ENCODE data around the gene TNRC6B. TPM values are rescaled to one million over a fixed set of nuclear protein-coding genes. Genes with fewer than 3 reads are reported as not detected.

The TNRC6B gene
- polyA plus RNA-seq, 1 donor (not counting 4 experiments of a cell fraction or from before 2014, with no cell fraction given) = 5.6 TPM

GRCh38 chr22:40237241-40237640, 59.5 kb downstream of the TNRC6B start:
- Histone ChIP-seq H4K20me1 (ENCODE audit: control insufficient read depth, extremely low read depth, insufficient read depth, low read length) (no peaks in the 10 kb centered on the region), H3K36me3 (ENCODE audit: control insufficient read depth in 2 of 2, extremely low read depth in 1 of 2, insufficient read depth in 2 of 2, low read length in 2 of 2) (peaks cover 3 to 5% of the 10 kb centered on the region in 2 experiments), H3K4me1 (ENCODE audit: control insufficient read depth, extremely low read depth, insufficient read depth, low read length) (peaks cover 59% of the 10 kb centered on the region), H3K9ac (ENCODE audit: control insufficient read depth, extremely low read depth, insufficient read depth, low read length) (no peak overlapping the region), H3K9me3 (ENCODE audit: control insufficient read depth, low read depth, low read length) (no peaks in the 10 kb centered on the region), H3K4me3 (ENCODE audit: control insufficient read depth in 2 of 3, extremely low read depth in 1 of 3, insufficient read depth in 2 of 3, low read depth in 1 of 3, low read length in 3 of 3) (no peak overlapping the region), H3K9me1 (ENCODE audit: control insufficient read depth, extremely low read depth, insufficient read depth, low read length) (no peaks in the 10 kb centered on the region), H3K27me3 (ENCODE audit: control insufficient read depth, extremely low read depth, insufficient read depth, low read length) (no peaks in the 10 kb centered on the region), H2AFZ (ENCODE audit: control insufficient read depth, low read length) (no peak overlapping the region), H3K27ac (ENCODE audit: control insufficient read depth, insufficient read depth, low read length) (no peak overlapping the region), H3K4me2 (ENCODE audit: control insufficient read depth, extremely low read depth, insufficient read depth, low read depth, low read length) (no peak overlapping the region), H3K79me2 (ENCODE audit: control insufficient read depth, insufficient read depth, low read length) (peaks cover 29% of the 10 kb centered on the region)
- DNase-seq (ENCODE audit: low read depth, low spot score) (no peak), FAIRE-seq (peak; percentile 36)
- TF ChIP-seq, protein P1, sequence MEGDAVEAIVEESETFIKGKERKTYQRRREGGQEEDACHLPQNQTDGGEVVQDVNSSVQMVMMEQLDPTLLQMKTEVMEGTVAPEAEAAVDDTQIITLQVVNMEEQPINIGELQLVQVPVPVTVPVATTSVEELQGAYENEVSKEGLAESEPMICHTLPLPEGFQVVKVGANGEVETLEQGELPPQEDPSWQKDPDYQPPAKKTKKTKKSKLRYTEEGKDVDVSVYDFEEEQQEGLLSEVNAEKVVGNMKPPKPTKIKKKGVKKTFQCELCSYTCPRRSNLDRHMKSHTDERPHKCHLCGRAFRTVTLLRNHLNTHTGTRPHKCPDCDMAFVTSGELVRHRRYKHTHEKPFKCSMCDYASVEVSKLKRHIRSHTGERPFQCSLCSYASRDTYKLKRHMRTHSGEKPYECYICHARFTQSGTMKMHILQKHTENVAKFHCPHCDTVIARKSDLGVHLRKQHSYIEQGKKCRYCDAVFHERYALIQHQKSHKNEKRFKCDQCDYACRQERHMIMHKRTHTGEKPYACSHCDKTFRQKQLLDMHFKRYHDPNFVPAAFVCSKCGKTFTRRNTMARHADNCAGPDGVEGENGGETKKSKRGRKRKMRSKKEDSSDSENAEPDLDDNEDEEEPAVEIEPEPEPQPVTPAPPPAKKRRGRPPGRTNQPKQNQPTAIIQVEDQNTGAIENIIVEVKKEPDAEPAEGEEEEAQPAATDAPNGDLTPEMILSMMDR (optimal IDR thresholded peaks at IDR 0.05 in 1 of 3, IDR thresholded peaks at IDR 0.05 in 1 of 3, conservative IDR thresholded peaks at IDR 0.05 in 1 of 3; ENCODE audit: extremely low read depth in 1 of 3, insufficient read depth in 2 of 3, low read length in 3 of 3) = no peak
- TF ChIP-seq EZH2 (IDR thresholded peaks at IDR 0.05; ENCODE audit: low read length) = no peak
- dilution Hi-C loops (cut with MboI; ENCODE audit: extremely low pct_ligation_motif_present, low sequenced_read_pairs) = no loop called here

- FAIRE-seq = no peak
- no peak overlapping the region for H3K4me2 ChIP-seq (ENCODE audit: control insufficient read depth, extremely low read depth, insufficient read depth, low read depth, low read length)
- H3K4me1 ChIP-seq (ENCODE audit: control insufficient read depth, extremely low read depth, insufficient read depth, low read length) = peaks cover 59% of the 10 kb centered on the region
These were observed 60.2 kb downstream of the TNRC6B start for GRCh38 chr22:40237788-40238424.

More at GRCh38 chr22:40237788-40238424, 60.2 kb downstream of the TNRC6B start:
- no peak for DNase-seq (ENCODE audit: low read depth, low spot score)
- H3K4me3 ChIP-seq (ENCODE audit: control insufficient read depth in 2 of 3, extremely low read depth in 1 of 3, insufficient read depth in 2 of 3, low read depth in 1 of 3, low read length in 3 of 3) = no peak overlapping the region
- dilution Hi-C loops (cut with MboI; ENCODE audit: extremely low pct_ligation_motif_present, low sequenced_read_pairs) = no loop called here
- no peak for TF ChIP-seq EZH2 (IDR thresholded peaks at IDR 0.05; ENCODE audit: low read length)
- TF ChIP-seq, protein P1 (optimal IDR thresholded peaks at IDR 0.05 in 1 of 3, IDR thresholded peaks at IDR 0.05 in 1 of 3, conservative IDR thresholded peaks at IDR 0.05 in 1 of 3; ENCODE audit: extremely low read depth in 1 of 3, insufficient read depth in 2 of 3, low read length in 3 of 3) = no peak
- H3K27me3 ChIP-seq (ENCODE audit: control insufficient read depth, extremely low read depth, insufficient read depth, low read length) = no peaks in the 10 kb centered on the region
- H3K9ac ChIP-seq (ENCODE audit: control insufficient read depth, extremely low read depth, insufficient read depth, low read length) = no peak overlapping the region
- H3K9me3 ChIP-seq (ENCODE audit: control insufficient read depth, low read depth, low read length) = no peaks in the 10 kb centered on the region
- no peak overlapping the region for H2AFZ ChIP-seq (ENCODE audit: control insufficient read depth, low read length)
- H4K20me1 ChIP-seq (ENCODE audit: control insufficient read depth, extremely low read depth, insufficient read depth, low read length) = no peaks in the 10 kb centered on the region
- peak overlapping the region; percentile 66 for H3K27ac ChIP-seq (ENCODE audit: control insufficient read depth, insufficient read depth, low read length)
- H3K36me3 ChIP-seq (ENCODE audit: control insufficient read depth in 2 of 2, extremely low read depth in 1 of 2, insufficient read depth in 2 of 2, low read length in 2 of 2) = peaks cover 3 to 5% of the 10 kb centered on the region in 2 experiments
- no peaks in the 10 kb centered on the region for H3K9me1 ChIP-seq (ENCODE audit: control insufficient read depth, extremely low read depth, insufficient read depth, low read length)
- H3K79me2 ChIP-seq (ENCODE audit: control insufficient read depth, insufficient read depth, low read length) = peaks cover 29% of the 10 kb centered on the region

Measured in keratinocyte (primary cell).